GM20431 (cell line): ENCODE results near the gene UGT8.
"Not testable (repeated sequence)": the region's sequence is repeated elsewhere in the genome, so short reads cannot be mapped to it uniquely, and the experiment has no call there.

Experiments used
- in situ Hi-C: fragments of 300-500 bp; cut with MseI, MboI; formaldehyde crosslinking; loops from one replicate; pipeline ENCODE4 v1.15.0; 2020; ENCODE audit warnings: low sequenced_read_pairs; ENCODE audit not compliant: unreplicated experiment

UGT8 gene

DNA sequence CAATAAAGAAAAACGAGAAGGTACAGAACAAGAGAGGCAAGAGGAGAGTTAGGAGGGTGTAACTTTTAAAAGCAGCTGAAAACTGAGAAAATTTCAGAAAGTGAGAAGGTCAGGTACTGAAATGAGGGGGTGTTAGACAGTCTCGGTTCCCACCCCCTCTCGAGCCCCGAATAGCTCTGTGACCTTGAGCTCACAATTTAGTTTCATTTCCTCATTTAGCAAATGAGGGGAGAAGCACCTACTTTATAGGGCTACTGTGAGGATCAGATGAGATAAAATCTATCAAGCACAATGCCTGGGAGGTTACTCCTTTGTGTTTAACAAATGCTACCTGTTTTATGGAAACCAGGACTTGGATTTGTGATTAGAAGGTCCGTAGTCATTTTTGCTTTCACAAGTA is 4.9 kb downstream of the UGT8 start:
- in situ Hi-C loops = no loop called here

DNA sequence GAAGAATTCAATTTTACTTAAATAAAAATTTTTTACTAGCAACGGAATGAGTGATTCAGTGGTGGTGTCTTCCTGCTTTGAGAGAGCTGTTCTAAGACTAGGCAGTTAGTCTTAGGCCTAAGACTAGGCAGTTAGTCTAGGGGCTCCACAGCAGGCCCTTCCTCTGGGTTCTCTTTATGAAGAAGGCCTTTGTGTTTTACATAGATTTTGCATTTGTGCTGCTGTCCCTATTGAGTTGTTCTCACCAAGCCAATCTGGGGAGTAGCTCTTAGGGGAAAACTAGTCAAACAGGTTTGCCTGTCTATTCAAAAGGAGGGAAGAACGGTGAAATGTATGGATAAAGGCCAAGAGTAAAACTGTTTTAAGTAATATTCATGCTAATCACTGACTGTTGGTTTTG is 7.6 kb downstream of the UGT8 start:
- in situ Hi-C loops = no loop called here

DNA sequence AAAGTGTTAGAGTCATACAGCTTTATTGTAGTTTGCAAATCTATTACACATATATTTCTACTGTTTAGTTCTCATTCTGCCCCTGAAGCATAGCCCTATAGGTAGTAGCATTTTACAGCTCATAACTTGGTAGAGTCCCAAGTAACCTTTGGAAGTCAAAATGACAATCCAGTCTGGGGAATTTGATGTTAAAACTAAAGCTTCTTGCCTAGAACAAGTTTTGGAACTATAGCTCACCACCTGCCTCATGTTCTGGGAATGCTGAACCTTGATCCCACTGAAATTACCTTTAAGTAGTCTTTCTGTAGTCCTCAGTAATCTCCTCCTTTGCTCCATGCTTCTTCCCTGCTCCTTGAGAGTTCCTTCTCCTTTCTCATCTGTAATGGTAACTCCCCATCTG is 8.4 kb downstream of the UGT8 start:
- in situ Hi-C loops = no loop called here

DNA sequence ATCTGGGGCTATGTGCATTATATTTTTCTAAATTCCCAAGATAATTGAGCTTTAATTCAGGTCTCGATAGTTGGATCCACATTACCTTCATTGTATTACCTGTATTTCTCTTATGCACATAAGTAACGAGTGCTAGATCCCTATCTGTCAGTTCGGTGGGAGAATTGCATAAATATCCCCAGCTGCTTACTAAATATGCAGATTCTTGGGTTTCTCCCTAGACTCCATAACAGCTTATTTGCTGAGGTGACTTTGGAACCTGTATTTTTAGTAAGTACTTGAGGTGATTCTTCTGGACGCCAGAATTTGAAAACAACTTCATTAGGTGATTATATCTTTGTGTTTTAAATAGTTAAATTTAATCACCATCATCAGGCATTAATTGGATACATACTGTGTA is 15.0 kb downstream of the UGT8 start:
- in situ Hi-C loops = no loop called here

DNA sequence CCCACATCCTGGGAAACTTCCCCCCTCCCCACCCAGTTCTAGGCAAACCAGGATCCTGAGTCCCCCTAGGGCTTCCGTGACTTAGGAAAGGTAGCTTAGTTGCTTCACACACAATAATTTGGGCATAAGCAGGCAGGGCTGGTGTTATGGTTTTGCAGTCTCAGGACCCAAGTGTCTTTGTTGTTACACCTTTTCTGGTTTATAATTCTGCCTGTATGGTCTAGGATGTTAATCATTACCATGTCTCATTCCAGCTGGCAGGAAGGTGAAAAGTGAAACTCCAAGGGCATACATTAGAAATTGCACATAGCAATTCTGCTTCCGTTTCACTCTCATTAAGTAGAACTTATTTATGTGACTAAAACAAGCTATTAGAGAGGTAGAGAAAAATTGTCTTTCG is 16.8 kb downstream of the UGT8 start:
- in situ Hi-C loops = no loop called here

DNA sequence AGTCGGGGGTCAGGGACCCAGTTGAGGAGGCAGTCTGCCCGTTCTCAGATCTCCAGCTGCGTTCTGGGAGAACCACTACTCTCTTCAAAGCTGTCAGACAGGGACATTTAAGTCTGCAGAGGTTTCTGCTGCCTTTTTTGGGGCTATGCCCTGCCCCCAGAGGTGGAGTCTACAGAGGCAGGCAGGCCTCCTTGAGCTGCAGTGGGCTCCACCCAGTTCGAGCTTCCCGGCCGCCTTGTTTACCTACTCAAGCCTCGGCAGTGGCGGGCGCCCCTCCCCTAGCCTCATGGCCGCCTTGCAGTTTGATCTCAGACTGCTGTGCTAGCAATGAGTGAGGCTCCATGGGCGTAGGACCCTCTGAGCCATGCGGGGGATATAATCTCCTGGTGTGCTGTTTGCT is 17.4 kb downstream of the UGT8 start:
- in situ Hi-C loops = not testable (repeated sequence)

DNA sequence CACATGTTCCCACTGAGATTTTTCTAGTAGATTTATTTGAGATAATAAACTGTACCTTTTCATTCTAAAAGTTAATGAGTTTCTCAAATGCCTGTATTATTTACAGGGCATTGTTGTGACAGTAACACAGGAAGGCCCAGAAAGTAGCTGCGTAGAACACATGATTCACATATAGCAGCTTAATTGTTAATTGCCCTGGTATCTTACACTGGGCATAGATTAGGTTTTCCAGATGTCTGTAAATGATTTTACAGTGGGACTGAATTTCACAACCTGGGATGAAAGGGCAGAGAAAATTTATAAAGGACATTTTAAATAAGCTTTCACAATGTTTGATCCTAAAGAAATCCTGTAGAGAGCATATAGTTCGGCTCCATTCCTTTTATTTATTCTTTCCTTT is 27.6 kb downstream of the UGT8 start:
- in situ Hi-C loops = no loop called here

DNA sequence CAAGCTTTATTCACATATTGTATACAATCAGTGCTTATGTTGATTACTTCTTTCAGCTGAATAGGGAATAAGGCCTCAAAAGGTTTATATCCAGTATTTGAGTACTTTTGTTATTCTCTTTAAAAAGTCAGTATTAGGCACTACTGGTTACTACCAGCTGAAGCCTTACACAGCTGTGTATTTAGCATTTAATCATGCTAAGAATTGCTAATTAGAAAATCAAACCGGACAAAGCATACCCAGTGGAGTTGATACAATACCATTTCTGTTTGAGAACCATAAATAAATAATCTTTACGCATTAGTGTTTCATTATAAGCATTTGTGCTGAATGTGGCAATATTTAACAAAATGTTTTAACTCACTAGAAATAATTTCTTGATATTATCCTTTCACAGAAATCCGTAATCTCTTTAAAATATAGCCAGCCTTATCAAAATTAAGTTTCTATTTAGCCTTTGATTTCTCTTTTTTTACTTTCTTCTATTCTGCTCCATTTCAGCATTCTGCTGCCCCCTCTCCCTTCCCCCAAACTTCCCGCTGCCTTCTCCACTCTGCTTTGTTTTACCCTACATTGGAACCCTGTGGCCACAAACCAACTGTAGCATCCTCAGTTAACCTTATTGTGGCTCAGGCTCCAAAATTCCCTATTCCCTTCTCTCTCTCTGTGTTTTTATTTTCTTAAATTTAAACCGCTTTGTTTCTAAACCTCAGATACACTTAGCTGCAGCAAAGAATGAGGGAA is 37.8 kb downstream of the UGT8 start:
- in situ Hi-C loops = no loop called here

DNA sequence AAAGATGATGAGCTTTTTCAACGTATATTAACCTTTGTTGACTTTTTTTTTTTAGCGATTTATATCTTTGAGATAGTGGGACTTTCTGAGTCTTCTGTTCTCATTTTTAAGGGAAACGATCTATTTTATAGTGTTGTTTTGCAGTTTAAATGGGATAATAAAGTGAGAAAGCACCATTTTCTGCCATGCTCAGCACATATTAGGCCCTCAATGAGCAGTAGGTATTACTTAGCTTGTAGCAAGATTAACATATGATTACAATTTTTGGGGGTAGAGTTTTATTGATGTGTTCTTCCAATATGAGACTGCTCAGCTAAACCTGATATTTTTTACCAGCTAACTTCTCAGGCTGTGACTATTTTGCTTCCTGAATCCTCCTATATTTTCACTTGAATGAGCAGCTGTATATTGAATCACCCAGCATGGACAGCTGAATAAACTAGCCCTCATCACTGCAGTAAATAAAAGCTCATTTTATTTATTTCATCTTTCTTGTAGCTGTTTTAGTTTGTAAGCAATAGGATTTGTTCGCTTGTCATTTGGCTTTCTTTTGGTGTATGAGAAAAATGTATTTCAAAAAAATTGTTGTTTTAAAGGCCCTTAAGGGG is 43.7 kb downstream of the UGT8 start:
- in situ Hi-C loops = no loop called here

DNA sequence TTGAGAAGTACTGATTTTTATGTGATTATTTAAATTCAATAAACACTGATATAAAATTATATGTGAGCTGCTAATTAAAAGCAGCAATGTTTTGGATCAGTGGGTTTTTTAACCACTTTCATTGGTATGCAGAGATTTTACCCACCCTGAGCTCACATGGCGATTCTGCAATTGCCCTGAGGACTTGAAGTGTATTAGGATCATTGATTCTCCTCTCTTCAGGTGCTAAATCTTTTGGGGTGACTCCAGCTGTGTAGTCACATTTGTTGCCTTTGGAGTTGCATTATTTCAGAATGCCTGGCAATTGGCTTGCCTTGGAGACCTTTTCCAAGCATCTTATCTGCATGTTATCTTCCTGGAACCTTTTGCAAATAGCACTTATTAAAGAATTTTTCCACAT is 51.3 kb downstream of the UGT8 start:
- in situ Hi-C loops = no loop called here

DNA sequence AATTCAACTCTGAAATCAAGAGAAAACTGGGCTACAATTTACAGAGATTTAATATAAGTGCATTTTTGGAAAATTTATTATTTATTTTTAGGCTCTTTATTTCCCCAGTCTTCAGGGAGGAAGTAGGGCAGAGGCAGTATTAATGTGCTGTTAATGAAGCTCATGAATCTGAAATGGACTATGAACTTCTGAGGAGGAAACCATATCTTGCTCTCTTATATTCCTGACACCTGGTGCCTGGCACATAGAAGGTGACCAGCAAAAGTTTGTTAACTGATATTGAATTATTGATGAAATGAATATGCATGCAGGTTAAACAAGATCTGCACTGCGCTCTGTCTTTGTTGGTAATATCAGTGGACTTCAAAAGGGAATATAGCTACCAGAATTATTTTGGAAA is 55.1 kb downstream of the UGT8 start:
- in situ Hi-C loops = no loop called here

DNA sequence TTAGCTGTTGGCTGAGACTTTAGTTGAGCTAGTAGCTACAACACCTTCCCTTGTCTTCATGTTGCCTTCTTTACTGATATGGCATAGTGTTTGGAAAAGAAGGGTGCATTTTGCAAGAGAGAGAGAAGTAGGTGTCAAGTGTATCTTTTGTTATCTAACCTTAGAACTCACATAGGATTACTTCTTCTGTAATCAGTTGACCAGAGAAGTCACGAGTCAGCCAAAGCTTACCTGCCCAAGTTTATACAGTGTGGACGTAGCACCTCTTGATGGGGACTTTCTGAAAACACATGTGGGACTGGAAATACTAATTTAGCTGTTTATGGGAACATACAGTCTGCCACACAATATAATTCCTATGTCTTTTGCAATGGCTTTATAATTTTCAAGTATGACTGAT is 56.0 kb downstream of the UGT8 start:
- in situ Hi-C loops = no loop called here

DNA sequence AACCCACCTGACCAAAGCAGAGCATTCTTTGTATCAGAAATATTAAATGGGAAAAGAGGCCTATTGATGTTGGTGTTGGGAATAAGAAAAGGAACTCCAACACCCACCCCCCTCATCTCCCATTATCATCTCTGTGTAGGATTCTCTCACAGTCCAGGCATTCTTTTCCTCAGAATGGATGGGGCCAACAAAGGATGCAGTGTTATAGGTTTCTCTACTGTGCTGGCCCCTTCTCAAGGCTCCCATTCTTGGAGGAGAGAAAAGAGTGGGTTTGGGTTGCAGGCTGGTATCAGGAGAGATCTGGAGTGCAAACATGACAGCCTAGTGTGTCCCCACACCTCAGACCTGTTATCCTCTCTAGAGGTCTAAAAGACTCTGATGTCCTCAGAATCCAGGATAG is 59.6 kb downstream of the UGT8 start:
- in situ Hi-C loops = no loop called here

DNA sequence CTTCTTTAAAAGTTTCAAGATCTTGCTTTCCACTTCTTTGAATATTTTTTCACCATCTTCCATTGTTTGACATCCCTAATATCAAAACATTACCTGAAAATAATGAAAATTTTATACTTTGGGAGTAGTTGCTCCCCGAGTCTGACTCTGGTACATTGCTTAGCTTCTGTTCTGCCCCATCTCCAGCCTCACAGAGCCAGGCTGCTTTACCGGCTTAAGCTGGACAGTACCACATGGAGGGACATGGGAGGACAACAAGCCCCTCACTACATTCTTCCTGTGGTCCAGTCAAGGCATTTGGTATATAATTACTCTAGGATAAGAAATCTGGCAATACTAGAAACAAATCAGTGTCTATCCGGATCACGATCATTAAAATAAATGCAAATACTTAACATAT is 60.2 kb downstream of the UGT8 start:
- in situ Hi-C loops = no loop called here

DNA sequence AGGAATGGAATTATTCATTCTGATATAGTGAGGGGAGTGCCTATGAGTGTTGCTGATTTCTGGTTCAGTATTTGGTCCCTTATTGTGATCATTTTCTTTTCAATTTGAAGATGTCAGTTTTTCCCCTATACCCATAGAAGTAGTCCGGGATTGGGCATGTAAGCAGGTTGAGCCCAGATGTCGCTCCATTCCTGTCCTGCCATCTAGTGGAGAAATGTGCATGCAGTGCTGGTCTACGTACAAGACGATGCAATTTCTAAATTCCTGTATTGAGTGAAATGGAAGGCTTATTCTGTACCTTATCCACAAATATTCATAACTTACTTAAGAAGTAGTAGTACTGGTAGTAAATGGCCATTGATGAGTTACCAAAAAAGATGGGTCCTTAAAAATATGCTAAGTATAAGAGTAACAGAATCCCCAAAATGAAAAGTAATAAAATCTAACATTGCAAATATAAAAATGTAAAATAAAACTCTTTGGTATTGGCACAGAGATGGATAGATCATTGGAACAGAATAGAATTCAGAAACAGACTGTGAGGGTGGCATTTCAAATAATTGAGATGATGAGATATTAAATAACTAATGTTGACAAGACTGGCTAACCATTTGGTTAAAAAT is 60.9 kb downstream of the UGT8 start:
- in situ Hi-C loops = no loop called here

DNA sequence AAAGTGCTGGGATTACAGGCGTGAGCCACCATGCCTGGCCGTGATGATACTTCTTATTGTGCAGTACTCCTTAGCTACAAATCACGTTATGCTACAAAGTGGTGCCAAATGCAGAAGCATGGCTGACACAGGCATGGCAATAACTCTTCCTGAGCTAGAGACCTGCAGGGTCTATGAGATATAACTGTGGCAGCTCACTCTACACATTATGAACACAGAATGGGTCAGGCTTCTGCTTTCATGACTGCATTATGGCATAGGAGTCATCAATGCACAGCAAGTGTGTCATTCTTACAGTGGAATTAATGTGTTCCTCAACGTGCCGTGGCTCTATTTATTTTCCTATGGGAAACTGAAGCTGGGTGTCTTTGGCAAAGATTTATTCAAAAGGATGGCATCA is 64.5 kb downstream of the UGT8 start:
- in situ Hi-C loops = no loop called here

DNA sequence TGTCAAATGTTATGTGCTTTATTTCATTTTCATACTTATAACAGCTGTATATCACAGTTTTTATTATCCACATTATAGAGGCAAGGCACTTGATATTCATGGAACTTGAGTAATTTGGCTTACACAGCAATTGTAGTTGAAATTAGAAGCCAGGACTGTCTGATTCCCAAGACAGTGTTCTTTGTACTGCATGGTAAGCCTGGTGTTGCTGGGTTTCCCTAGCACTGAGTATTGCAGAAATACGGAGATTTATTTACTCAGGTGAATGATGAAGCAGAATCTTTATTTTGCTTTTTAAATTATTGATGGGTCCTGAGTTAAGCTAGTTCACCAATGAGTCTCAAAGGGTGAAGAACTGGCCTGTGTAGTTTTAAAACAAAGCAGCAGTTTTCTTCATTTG is 70.0 kb downstream of the UGT8 start:
- in situ Hi-C loops = no loop called here

DNA sequence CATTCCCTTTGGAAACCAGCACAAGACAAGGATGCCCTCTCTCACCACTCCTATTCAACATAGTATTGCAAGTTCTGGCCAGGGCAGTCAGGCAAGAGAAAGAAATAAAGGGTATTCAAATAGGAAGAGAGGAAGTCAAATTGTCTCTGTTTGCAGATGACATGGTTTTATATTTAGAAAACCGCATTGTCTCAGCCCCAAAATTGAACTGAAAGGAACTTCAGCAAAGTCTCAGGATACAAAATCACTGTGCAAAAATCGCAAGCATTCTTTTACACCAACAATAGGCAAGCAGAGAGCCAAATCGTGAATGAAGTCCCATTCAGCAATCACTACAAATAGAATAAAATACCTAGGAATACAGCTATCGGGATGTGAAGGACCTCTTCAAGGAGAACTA is 72.1 kb downstream of the UGT8 start:
- in situ Hi-C loops = not testable (repeated sequence)

DNA sequence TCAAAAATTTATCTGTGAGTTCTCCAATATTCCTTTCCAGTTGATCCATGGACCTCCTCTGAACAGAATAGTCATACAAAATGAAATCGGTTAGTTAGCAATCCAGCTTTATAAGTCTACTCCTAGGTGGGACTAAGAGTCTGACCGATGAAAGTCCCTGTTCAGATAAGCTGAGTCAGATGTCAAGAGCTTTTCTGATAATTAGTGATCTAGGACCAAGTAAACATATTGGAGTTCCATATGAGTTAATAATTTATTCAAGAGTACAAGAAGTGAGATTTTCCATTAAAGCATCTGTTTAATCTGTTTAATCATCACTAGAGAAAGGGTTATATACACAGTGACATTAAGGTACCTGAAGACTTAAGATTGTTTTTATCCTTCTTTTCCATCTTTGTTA is 74.7 kb downstream of the UGT8 start:
- in situ Hi-C loops = no loop called here

DNA sequence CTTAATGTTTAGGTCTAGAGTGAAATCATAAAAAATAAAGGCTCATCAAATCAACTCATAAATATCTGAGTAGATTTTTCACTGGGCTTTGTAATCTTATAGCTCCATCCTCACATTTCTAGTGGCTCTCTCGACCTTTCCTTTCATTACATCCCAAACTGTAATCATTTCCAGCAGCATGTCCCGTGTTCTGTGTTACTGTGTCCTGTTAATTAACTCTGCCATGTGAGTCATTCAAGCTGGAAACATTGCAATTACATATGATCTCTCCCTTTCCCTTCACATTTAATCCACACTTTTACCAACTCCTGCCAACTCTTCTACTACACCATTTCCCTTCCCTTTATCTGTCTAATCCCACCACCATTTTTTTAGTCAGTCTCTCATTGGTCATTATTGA is 75.5 kb downstream of the UGT8 start:
- in situ Hi-C loops = no loop called here

DNA sequence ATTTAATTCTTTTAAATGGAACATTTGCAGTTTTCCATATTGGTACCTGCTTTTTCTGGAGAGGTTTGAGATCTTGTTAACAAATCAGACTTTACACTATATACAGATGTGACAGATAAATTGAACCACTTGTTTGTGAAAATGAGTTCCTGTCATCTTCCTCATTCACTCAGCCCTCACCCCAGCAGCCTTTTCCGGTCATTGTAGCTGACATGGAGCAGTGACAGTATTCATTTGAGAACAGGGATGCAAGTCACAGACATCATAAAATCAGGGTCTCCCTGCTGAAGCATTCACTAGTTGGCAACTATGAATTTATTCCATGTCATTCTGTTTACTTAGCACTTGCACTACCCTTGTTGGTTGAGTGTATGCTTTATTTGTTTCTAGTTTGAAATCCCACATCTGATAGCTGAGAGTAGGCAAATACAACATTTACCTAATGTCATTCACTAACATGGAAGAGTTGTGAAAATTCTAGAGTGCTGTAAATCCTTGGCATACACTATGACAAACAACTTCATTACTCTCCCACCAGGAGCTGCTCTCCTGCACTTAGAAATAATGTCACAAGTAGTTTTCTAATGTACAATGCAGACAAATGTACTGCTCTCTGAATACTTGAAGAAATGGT is 78.9 kb downstream of the UGT8 start:
- in situ Hi-C loops = no loop called here
